ENCODE measurements around the gene C9orf50.
A peak's percentile ranks its signal among the peaks of the same experiment; 100 is the strongest.
"Not testable (repeated sequence)": the region's sequence is repeated elsewhere in the genome, so short reads cannot be mapped to it uniquely, and the experiment has no call there.

The C9orf50 gene

GRCh38 chr9:129620669-129621295 is at the start of gene C9orf50:
C9orf50 (minus strand) TSS chr9:129621101; CDS start chr9:129620574, 527 bp downstream.
- no peak for DNase-seq (ENCODE audit: low read depth in 2 of 2)

DNA sequence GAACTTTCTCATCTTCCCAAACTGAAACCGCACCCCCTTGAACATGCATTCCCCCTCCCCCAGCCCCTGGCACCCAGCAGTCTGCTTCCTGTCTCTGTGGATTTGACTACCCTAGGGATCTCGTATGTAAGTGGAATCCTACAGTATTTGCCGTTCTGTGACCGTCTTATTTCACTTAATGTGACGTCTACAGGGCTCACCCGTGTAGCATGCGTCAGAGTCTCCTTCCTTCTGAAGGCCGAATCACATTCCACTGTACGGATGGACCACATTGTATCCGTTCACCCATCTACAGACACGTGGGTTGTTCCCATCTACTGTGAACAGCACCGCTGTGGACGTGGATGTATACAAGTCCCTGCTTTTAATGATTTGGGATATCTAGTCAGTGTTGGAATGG is 49.0 kb upstream of the C9orf50 start:
- no peak for DNase-seq (ENCODE audit: low read depth in 2 of 2)

DNA sequence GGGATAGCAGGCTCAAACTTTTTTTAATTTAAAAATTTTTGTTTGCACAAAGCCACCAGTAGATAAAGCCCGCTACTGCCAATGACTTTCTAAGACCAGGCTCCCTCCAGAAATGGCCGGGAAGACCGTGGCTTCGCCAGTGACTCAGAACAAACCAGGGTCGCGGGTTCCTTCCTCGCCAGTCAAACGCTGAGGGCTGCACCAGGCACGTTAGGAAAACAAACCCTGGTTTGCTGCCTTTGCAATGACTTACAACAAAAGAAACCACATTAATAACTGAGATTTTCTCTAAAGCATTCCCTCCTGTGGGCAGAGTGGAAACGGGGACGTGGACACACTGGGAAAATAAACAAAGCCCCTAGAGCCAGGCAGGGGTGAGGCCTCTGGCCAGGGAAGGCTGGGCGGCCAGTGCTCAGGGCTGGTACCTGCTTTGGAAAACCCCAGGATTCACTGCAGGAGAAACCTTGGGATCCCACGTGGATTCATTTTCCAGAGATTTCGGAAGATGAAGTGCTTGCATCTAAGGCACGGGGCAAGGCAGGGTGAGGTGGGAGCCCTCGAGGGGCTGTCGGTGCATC is 48.3 kb upstream of the C9orf50 start:
- no peak for DNase-seq (ENCODE audit: low read depth in 2 of 2)

DNA sequence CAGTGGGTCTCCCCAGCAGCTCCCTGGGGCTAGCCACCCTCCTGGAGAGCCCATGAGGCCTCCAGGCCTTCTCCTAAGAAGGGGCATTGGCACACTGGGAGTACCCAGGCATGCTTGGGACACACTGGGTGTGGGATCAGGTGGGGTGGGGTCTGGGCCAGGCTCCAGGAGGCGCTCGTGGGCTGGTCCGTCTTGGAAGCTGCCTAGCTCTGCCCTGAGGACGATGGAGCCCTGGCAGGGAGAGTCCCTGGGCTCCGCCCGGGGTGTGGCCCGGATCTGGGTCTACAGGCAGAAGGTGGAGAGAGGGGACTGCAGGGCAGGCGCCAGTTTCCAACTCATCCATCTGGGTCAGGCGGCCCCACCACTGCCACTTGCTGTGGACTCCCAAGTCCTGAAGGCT is 46.9 kb upstream of the C9orf50 start:
- DNase-seq (ENCODE audit: low read depth in 2 of 2) = no peak

DNA sequence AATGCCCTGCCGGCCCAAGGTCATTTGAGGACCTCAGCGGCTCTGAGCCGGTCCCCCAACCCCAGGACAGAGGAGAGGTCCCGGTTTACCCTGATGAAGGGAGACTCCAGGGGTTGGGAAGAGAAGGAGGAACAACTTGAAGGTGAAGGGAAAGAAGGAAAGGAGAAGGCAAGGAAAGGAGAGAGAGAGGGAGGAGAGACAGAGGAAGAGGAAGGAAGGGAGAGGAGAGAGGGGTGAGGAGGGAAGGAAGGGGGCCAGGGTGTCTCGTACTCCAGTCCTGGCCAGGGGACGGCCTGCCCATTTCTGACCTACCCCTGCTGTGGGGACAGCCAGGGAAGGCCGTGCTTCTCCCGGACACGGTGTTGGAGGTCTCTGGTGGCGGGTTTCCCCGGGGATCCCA is 46.5 kb upstream of the C9orf50 start:
- DNase-seq (ENCODE audit: low read depth in 2 of 2) = no peak

DNA sequence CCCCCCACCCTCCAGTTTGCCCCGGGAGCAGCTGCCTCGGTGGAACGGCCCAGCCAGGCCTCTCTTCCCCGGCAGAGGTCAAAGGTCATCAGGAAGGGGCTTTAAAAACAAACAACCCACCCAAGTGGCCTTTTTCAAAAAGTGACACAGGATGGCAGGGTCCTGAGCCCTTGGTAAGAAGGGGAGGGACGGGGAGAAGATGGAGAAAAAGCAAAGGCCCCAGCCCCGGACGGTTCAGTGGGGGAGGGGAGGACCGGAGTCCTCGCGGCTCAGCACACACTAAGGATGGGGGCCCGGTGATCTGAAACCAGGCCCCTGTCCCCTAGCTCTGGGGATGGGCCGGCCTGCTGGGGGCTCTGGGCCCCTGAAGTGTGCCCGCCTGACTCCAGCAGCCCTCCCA is 45.7 kb upstream of the C9orf50 start:
- DNase-seq (ENCODE audit: low read depth in 2 of 2) = no peak

DNA sequence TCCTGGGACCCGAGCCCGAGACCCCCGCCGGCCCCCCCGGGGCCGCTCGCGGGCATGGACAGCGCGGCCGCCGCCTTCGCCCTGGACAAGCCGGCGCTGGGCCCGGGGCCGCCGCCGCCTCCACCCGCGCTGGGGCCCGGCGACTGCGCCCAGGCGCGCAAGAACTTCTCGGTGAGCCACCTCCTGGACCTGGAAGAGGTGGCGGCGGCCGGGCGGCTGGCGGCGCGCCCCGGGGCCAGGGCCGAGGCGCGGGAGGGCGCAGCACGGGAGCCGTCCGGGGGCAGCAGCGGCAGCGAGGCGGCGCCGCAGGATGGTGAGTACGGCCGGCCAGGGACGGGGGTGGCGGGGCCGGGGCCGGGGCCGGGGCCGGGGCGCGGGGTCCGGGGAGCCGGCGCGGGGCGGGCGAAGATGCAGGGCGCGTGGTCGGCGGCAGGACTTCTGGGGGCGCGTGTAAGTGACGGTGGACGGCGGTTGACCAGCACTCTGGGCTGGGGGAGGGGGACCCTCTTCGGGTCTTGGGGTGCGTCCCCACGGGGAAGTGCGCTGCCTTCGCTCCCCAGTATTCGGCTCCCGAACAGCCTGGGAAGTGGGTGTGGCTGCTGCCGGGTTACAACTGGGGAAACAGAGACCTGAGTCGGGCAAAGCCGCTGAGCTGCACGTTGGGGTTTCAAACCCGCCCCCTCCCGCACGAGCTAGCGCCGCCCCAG is 45.1 kb upstream of the C9orf50 start:
- no peak for DNase-seq (ENCODE audit: low read depth in 2 of 2)

GRCh38 chr9:129665389-129665775 is 44.5 kb upstream of the C9orf50 start, which contains the start of gene PRRX2:
PRRX2 (plus strand) TSS chr9:129665647; CDS start chr9:129665868, 221 bp downstream.
- DNase-seq (ENCODE audit: low read depth in 2 of 2) = peak; percentile 23 to 32

DNA sequence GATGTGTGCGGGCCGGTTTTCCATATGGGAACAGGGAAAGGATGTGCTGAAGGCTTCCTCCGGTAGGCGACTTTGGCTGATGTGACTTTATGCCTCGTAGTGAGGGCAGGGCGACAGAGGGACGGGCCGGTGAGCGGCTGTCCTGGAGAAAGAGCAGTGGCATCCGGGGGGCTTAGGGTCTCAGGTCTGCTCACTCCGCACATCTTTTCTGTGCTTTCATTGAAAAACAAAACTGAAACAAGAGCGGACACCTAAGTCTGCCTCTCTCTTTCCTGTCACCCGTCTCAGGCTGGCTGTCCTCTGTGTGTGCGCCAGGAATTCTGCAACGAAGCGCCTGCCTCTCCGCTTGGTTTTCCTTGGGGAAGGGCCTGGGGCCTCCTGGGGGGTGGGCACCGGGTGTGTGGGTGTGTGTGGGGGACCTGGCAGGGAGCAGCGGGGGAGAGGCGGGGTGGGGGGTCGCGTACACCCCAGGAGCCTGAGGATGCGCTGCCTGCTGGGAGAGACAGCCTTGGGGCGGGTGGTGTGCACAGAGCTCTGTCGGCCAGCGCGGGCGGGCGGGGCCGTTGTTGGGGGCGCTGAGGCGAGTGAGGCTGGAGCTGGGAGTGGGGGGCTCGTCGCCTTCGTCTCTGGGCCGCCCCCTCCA is 44.0 kb upstream of the C9orf50 start:
- no peak for DNase-seq (ENCODE audit: low read depth in 2 of 2)

DNA sequence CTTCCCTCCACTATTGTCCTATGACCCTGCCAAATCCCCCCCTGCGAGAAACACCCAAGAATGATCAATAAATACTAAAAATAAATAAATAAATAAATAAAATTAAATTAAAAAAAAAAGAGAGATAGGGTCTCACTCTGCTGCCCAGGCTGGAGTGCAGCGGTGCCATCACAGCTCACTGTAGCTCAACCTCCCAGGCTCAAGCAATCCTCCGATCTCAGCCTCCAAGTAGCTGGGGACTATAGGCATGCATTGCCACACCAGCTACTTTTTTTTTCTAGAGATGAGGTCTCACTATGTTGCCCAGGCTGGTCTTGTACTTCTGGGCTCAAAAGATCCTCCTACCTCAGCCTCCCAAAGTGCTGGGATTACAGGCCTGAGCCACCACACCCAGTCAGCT is 41.3 kb upstream of the C9orf50 start:
- not testable (repeated sequence) for DNase-seq (ENCODE audit: low read depth in 2 of 2)

- no peak for DNase-seq (ENCODE audit: low read depth in 2 of 2)
Observed at GRCh38 chr9:129661029-129661428, 40.1 kb upstream of the C9orf50 start.

DNA sequence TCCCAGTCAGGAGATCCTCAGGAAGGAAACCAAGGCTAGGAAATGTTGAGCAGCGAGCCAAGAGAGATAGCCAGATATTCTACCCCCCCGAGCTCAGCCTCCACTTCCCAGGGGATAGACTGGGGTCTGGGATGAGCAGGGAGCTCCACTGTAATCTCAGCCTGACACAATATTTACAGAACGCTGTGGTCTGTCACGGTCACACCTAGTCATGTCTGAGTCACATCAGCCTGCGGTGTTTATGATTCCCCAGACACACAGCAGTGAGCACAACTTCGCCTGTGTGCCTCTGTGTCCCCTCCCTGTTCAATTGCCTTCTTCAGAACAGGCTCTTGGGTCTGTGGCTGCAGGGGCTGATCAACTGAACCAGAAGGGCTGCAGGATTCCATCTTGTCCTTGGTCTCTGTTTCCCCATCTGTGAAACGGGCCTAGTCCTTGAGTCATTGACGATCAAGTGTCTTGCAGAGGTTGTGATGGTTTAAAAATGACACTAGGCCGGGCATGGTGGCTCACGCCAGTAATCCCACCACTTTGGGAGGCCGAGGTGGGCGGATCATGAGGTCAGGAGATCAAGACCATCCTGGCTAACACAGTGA is 36.0 kb upstream of the C9orf50 start:
- DNase-seq (ENCODE audit: low read depth in 2 of 2) = no peak

- DNase-seq (ENCODE audit: low read depth in 2 of 2) = no peak
Observed at GRCh38 chr9:129655696-129656095, 34.8 kb upstream of the C9orf50 start.

DNA sequence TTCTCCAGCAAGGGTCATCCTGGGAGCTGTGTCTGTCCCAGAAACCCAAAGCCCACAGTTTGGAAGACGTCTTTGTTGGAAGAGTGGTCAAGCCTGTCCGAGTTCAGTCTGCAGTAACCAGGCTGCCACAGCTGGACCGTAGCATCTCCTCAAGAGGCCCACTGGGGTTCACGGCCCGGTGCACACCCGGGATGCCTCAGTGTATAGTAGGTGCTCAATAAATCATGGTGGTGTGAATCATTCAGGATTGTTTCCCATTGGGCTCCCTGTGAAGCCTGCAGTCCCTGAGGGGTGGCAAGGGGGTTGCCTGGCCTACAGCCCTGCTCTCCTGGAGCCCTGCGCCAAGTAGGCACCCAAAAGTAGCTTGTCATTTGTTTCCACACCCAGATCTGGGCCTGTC is 34.3 kb upstream of the C9orf50 start:
- DNase-seq (ENCODE audit: low read depth in 2 of 2) = no peak

DNA sequence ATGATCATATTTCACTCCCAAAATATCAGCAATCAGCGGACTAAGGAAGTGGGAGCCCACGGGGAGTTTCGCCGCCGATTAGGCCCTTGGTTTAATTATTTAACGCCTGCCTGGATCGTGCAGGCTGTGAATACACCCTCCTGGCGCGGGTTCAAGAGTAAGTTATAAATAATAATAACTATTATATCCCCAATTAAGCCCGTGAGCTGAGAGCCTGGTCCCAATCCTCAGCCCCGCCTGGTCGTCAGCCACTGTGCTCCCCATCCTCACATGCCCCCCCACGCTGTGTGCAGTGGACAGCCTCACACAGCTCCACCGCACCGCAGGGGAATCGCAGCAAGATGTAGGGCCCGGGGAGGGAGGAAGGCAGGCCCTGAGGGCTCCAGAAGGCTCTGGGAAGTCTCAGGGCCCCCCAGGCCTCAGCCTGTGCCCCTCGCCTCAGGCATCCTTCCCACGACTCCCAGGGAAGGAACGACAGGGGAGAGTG is 33.7 kb upstream of the C9orf50 start:
- no peak for DNase-seq (ENCODE audit: low read depth in 2 of 2)

DNA sequence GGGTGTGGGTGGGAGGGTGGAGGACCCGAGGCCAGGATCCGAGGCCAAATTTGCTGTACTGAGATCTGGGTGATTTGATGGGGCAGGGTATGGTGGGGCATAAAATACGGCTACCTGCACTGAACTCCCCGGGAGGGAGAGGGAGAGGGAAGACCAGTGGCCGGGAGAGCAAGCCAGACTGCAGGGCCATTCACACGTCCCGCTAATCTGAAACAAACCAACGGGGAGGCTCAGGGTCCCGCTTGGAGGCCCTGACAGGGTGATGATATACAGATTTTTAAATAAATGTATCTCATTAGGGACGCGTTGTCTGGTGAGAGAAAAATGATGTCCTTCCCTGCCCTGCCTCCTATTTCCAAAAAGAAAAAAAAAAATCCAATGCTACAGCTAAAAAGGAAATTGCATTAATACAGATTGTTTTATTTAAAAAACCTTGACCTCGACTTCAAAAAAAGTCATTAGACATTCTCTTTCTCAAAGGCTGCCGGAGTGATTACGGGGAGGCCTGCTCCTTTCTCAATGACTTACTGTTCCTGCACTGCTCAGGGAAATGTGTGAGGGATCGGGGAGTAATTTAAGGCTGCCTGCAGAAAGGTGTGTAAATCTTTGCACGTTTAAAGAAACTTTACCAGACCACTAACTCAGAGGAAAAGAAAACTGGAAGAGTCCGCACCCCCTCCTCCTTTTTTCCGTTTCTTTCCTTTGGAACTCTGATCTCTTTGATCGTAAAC is 33.1 kb upstream of the C9orf50 start:
- DNase-seq (ENCODE audit: low read depth in 2 of 2) = no peak

DNA sequence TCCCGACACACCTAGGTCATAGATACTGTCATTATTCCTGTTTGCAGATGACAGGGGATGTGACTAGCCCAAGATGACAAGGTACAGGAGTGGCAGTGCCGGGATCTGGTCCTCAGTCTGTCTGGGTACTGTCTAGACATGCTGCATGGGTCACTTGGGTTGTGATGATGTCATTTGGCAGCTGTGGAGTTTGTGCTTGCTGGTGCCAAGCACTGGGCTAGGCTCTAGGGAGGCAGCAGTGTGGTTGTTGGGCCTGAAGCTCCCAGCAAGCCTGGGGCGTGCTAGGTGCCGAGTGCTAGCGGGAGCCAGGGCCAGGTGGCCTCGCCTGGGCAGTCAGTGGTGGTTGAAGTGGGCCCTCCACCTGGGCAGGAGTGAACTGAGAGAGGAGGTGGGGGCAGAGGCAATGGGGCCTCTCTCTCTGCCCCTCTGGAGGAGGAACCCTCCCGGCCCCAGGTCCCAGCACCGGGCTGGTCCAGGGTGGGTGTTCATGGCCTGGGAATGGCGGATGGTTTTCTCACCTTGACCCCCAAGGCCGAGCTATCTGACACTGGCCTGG is 29.9 kb upstream of the C9orf50 start:
- no peak for DNase-seq (ENCODE audit: low read depth in 2 of 2)

DNA sequence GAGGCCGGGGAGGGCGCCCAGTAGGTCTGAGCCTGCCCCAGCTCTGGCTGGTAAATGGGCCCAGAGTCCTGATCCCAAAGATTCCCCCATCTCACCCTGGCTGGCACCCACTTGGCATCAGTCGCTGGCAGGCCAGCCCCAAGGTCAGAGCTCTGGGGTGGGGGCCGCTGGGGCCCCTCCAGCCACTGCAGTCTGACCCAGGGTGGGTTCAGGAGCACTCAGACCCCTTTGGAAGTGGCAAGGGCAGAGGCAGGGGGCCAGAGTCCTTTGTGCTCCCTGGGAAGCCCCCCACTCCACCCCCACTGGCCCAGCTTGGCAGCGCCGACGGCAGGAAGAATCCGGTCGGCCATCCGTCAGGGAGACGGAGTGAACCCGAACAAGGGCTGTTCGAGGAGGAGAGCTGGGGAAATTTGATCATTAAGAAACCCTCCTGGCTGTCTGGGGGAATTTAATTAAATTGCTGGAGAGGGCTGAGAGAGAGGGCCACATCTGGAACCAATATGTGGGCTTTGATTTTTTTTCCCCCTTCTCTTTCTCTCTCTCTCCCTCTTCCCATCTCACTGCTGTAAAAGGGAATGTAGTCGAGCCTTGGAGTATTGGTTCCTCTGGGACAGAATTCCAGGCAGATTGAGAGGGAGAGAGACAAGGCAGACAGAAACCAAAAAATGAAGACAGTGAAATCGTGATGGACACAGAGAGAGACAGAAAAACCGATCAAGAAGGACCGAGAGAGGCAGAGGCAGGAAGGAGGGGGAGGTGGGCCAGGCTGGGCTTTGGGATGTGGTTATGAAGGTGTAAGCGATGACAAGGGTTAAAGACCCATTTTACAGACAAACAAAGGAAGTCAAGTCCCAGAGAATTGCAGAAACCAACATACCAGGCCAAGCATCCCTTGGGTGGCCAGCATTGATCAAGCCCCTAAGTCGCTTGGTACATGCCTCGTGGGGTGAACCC is 29.1 kb upstream of the C9orf50 start:
- no peak for DNase-seq (ENCODE audit: low read depth in 2 of 2)

DNA sequence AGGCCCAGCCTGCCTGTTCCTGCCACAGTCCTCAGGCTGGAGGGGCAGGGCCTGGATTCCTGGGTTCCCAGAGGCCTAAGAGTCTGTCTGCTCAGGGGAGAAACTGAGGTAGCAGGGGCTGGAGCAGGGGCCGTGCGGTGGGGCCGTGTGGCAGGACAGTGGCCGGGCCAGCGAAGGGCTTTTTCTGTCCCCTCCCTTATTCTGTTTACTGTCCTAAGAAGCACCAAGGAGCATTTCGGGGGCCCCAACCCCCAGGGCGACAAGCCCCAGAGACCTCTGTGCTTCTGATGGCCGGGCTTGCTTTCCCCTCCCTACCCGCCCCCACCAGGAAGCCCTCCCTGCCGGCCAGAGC is 27.8 kb upstream of the C9orf50 start:
- no peak for DNase-seq (ENCODE audit: low read depth in 2 of 2)
